Mammary epithelial cell (primary cell): ENCODE measurements around the gene PPP2R5A.

Experiments used
- EZH2 ChIP-seq: IDR thresholded peaks from 2 replicates; pipeline ENCODE4 v1.6.1; 2012; ENCODE audit warnings: low read length, inconsistent platforms, borderline replicate concordance
- TF ChIP-seq, protein P1 (sequence below), 2 donors: IDR thresholded peaks in 1 of 2; conservative IDR thresholded peaks in 1 of 2; 2 replicates each; pipeline ENCODE4 v1.5.1; 2011 to 2012; ENCODE audit warnings: inconsistent platforms in 2 of 2, low read length in 2 of 2, mild to moderate bottlenecking in 2 of 2, control low read depth in 1 of 2, low read depth in 1 of 2; ENCODE audit not compliant: insufficient read depth in 1 of 2; ENCODE audit errors: extremely low read depth in 1 of 2

- TF ChIP-seq, protein P1, sequence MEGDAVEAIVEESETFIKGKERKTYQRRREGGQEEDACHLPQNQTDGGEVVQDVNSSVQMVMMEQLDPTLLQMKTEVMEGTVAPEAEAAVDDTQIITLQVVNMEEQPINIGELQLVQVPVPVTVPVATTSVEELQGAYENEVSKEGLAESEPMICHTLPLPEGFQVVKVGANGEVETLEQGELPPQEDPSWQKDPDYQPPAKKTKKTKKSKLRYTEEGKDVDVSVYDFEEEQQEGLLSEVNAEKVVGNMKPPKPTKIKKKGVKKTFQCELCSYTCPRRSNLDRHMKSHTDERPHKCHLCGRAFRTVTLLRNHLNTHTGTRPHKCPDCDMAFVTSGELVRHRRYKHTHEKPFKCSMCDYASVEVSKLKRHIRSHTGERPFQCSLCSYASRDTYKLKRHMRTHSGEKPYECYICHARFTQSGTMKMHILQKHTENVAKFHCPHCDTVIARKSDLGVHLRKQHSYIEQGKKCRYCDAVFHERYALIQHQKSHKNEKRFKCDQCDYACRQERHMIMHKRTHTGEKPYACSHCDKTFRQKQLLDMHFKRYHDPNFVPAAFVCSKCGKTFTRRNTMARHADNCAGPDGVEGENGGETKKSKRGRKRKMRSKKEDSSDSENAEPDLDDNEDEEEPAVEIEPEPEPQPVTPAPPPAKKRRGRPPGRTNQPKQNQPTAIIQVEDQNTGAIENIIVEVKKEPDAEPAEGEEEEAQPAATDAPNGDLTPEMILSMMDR (conservative IDR thresholded peaks at IDR 0.05 in 1 of 2, IDR thresholded peaks at IDR 0.05 in 1 of 2; ENCODE audit: extremely low read depth in 1 of 2, insufficient read depth in 1 of 2, low read depth in 1 of 2, low read length in 2 of 2): no peak
- no peak for TF ChIP-seq EZH2
Observed at GRCh38 chr1:212241957-212242287, 43.3 kb upstream of the PPP2R5A start.
